Placental epithelial cell (primary cell): ENCODE data around the gene TMEM255A. TPM values are rescaled to one million over a fixed set of nuclear protein-coding genes. Genes with fewer than 3 reads are reported as not detected.

Experiments used
- total RNA-seq: library from RNA; depleted of rRNA; stranded (reverse); fragments of >200 nt; gene quantifications from 2 replicates; pipeline ENCODE4 v1.2.3, GENCODE V29; 2012

TMEM255A gene
- under 0.01 and 0.33 TPM in 2 replicates for total RNA-seq

GRCh38 chrX:120310861-120311726, at the start of gene TMEM255A:
TSS of gene TMEM255A (minus strand) at chrX:120311461. CDS start at chrX:120311309, 152 bp downstream.

DNA sequence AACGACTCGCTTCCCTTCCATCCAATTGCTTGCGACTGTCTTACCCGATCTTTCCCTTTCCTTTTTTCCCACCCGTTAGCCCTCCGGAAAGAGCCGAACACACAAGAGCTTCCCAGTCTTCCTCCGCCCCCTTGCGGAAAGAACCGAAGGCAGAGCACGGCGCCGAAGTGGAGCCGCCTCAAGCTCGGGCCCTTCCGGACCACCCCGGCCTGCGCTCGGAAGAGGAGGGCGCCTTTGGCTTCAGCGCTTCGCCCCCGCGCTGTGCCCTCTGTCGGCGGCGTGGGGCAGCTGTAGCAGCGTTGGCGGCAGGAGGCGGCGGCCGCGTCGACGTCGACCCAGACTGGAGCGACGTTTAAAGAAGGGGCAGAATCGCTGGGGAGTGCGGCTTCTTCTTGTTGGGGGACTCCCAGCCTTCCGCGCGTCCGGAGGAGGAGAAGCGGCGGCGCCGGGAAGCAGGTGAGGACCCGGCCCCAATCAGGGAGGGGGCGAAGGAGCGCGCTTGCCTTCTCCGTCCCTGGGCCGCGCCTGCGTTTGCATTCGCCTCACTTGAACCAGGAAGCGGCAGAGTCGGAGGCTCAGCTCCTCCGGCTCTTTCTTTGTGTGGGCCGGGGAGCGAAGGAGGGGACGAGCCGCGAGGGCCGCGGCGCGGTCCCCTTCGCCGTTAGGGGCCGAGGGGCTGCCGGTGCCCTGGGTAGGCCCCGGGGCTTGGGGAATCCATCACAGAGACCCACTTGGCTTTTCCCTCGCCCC, 60.6 kb downstream of the TMEM255A start, which contains the start of gene ZBTB33:
Gene ZBTB33, plus strand, starts transcription at position 291 of the 750 bp plus-strand sequence. CDS start 2,604 bp downstream, outside the sequence.

Other genes starting within 250 kb of the TMEM255A start
- not detected in 2 replicates for gene RHOXF2B, start 233.8 kb downstream of the TMEM255A start, total RNA-seq
- not detected in 2 replicates for gene RHOXF1, start 195.5 kb downstream of the TMEM255A start, total RNA-seq
- not detected in 2 replicates for gene RHOXF2, start 152.8 kb downstream of the TMEM255A start, total RNA-seq
- gene ZBTB33, start 60.6 kb downstream of the TMEM255A start, total RNA-seq, result 18.1 and 20.2 TPM in 2 replicates
- 0.11 TPM in 1 of 2 replicates, not detected in the other for gene ATP1B4, start 50.6 kb upstream of the TMEM255A start, total RNA-seq
- gene LAMP2, start 157.8 kb upstream of the TMEM255A start, total RNA-seq, result 129 and 137 TPM in 2 replicates
- 31.4 and 36.3 TPM in 2 replicates for gene CUL4B, start 249.5 kb upstream of the TMEM255A start, total RNA-seq